Stimulated activated CD8-positive, alpha-beta memory T cell treated with anti-CD3 and anti-CD28 coated beads, Interleukin-7, amount 100 ng/mL, for 4 hours (primary cell): Measurements from ENCODE around the gene DGKB.

Source experiments
- DNase-seq, 2 donors: peaks; one replicate each; pipeline ENCODE4 v3.0.0-alpha.2; 2020; ENCODE audit warnings: low read depth in 2 of 2

DGKB gene

DNA sequence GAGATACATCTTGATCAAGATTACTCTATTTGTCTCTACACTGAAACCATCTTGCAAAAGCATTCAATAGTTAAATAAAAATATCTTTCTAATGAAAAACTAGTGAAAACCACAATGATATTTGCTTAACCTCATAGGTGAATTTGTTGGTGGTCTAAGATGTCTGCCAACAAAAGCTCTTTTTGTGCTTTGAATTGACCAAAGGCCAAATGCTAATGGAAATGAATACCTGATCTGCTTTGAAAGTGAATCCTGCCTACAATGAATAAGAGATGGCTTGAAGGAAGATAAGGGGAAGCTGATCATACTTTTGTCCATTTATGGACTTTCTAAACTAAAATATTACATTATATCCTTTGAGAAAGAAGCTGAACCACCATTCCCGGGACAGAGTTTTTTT, 684.2 kb downstream of the DGKB start:
- no peak for DNase-seq

DNA sequence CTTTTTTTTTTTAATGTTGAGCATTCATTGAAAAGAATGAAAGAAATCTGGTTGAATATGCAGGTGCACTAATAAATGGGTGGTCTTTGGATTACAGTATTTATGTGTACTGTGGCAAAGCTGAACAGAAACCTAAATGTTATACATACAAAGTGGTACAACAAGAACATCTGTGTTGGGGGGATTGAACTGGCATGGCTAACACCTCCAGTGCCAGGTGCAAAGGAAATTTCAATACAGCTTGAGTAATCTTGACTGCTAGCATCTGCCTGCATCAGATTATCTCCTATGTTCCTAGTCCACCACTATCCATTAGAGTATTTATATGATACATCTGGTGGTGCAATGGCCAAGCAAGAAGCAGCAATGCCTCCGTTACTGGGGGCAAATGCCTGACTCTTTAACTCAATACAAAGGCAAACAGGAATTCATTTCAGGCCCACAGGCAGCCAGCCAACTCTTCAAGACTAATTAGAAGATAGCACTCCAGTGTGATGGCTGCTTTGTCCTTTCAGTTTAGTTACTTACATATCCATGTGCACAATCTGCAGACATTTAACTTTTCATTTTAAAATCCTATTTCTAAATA, 692.6 kb downstream of the DGKB start:
- no peak for DNase-seq

DNA sequence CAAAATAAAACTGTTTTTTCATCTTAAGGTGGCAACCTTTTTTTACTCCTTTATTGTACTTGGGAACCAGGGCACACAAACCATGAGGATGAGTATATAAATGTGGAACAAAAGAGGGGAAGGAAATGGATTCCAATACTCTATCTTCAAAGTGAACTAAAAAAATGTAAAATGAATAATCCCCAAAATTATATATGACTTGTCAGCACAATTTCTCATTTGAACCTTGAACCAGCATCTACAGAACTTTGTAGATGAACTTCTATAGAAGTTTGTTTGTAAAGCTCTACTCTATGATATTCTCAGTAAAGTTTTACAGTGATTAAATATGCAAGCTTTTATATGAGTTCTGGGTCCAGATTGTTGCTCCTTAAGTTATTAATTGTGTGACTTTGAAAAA, 694.8 kb downstream of the DGKB start:
- no peak for DNase-seq

DNA sequence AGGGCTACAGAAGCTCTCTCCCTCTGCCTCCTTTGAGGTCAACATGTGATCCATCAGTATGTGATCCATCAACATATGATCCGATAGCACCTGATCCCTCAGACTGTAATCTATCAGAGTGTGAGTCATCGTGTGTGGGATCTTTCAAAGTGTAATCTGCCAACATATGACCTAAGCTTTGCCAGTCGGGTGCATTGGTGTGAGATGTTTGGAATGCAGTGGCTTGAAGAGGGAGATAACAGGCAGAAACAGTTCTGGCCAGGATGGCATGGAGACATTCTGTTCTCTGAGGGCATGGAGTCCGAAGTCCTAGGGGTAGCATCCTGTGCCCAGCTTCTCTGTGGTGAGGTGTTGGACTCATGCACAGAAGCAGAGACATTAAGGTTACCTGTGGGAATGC, 695.4 kb downstream of the DGKB start:
- no peak for DNase-seq

DNA sequence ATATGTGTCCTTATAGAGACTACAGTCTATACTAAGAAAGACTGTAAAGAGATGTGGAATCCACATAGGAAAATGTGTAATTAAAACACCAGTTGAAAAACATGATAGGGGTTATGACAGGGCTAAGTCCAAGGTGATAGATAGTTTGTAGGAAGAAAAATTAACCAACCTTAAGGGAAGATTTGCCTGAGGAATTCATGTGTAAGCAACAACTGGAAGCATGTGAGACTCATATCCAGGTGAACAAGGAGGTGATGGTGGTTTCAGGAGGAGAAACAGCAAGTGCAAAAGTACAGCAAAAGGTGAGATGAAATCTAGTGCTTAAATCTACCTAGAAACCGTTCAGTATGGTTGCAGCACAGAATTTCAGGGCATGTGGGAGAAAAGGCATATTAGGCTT, 696.4 kb downstream of the DGKB start:
- DNase-seq, result no peak

DNA sequence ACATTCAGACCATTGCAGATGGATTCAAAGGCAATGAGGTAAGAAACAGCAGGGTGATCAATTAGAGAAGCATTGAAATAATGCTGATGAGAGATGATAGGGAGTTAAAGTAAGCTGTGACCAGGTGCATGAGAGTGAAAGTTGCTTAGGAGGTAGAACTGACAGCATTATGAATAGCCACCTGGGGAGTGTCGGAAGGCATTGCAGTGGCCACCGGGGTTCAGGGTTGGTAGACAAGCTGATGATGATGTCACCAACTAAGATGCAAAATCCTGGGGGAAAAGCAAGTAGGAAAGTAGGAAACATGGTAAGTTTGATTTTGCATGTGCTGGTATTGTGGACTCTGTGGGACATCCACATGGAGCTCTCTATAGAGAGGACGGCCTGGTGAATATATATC, 701.2 kb downstream of the DGKB start:
- no peak for DNase-seq

DNA sequence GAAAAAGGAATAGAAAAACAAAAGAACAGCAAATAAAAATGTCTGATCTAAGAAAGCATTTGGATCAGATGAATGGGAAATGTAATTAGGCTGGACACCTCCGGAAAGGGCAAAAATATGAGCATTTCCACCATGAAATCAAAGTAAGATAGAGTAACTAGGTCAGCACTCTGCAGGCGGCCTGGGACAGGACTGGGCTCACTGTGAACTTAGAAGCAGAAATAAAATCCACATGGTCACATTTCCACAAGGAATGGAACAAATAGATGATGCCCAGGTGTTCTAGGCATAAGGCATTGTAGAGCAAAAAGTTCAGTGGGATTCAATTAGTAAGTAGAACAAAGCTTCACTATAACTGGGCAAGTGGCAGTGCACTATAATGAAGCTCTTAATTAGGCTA, 703.2 kb downstream of the DGKB start:
- no peak for DNase-seq

DNA sequence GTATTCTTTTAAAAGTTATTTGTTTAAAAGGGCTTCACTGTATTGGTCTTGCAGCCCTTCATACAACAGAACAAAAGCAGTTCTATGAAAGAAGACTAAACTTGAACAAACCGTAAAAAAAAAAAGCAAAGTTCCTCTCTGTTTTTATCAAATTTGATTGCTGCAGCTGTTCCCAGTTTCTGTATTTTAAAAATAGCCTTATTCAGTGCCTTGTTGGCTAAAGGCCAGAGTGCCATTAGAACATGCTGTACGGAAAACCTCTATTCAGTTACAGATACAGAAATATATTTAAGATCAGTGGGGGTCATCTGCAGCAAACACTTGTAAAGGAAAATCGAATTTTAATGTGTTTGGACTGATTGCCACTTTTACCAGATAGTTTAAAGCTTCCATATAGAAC, 705.3 kb downstream of the DGKB start:
- no peak for DNase-seq

DNA sequence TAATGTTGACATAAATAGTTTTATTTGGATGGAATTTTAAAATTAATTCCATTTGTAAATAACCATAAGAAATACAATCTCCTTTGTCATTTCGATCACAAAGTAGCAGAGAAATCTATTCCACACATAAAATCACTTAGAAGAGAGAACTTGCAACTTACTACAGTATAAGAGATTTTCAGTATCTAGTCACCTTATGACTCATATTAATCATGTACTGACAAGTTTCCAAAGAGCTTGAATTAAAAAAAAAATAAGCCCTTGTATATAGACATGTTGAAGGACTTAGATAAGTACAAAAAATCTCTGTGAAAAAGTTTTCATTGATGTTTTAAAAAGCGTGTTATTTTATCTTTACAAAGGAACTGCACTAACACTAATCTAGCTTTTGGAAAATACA, 706.0 kb downstream of the DGKB start:
- no peak for DNase-seq

DNA sequence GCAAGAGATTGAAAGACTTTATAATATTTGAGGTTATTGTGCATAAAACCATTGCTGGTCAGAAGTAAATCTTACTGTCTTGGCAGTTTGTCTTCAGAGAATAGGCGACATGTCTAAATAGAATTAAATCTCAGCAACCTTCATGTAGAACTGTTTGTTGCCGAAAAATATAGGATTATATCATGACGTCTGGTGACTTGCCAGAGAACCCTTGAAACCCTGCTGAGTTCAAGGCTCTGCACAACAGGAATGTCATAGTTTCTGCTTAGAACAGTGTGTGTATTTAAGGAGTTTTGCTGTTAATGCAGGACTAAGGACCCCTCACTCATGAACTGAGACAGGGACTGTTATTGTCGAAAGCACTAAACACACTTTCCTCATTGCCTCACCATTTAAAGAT, 706.7 kb downstream of the DGKB start:
- DNase-seq, result no peak

DNA sequence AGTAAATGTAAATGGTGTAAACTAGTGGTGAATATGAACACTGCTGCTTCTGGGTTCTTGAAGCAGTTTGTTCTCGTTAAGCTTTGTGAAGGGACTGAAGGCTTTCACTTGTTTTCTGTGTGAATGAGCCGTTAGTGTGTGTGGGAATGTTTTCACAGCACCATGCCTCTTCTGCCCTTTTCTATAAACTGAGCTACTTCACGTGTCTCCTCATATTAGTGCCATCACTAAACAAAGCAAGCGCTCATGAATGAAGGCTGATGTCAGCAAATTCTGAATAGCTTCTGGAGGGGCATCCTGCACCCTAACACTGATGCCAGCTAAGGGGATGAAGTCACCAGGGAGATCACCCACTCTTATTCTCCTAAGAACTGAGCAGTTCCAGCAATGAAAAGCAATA, 707.5 kb downstream of the DGKB start:
- DNase-seq, result no peak

DNA sequence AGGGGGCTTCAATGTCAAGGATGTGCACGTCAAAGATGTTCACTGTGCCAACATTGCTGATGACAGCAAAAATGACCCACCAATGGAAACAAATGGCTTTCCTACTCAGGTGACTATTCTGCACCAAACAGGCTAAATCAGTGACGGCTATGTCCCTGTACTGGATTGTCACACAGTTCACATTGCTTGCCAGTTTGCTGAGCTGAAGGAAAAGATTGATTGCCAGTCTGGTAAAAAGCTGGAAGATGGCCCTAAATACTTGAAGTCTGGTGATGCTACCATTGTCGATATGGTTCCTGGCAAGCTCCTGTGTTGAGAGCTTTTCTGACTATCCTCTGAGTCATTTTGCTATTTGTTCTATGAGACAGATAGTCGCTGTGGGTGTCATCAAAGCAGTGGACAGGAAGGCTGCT, 710.9 kb downstream of the DGKB start:
- DNase-seq, result no peak

DNA sequence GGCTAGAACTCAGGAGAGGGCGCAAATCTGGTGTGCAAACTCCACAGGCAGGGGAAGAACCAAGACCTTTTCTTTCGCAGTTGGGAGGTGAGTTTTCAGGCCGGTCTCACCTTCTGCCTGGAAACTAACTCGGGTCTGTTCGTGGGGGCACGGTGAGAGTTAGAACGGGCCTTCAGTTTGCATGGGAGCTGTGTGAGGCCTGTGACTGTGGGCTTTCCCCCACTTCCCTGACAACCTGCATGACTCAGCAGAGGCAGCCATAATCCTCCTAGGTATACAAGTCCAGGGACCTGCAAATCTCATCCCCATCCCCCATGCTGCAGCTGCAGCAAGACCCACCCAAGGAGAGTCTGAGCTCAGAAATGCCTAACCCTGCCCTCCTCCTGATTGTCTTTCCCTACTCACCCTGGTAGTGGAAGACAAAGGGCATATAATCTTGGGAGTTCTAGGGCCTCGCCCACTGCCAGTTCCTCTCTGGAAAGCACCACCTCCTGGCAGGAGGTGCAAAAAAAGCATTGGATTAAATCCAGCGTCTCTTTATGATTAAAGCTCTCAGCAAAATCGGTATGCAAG, 718.2 kb downstream of the DGKB start:
- no peak for DNase-seq

DNA sequence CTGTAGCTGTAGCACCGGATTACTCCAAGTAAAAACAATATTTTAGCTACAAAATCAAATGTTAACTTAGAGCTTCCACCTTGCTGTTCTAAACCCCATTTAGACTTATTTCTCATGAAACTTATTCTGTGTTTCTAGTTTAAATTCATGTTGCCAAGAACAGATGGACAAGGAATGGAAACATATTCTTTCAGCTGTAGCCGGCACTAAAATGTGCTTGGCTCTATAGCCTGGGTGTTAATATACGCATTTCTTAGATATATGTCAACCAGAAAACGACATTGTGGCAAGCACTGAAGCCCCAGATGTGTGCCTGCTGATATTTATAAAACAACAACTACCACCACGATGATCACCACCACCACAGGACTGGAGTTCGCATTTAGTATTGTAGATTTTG, 722.8 kb downstream of the DGKB start:
- no peak for DNase-seq

DNA sequence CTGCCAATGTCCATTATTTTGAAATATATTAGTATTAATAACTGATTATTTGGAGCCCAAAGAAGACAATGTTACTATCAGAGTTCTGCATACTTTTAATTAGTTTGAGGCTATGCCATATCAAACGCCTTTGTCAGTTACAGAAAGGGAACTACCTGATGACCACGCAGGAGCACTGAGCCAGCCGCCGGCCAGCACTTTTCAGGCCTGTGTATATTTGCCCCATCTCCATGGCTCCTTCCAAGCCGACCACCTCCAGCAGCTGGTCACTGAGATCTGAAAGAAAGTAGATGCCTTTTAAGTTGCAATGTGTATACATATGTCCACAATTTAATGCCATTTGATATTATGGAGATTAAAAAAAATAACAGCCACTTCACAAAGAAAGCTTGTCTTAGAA, 724.7 kb downstream of the DGKB start:
- no peak for DNase-seq

DNA sequence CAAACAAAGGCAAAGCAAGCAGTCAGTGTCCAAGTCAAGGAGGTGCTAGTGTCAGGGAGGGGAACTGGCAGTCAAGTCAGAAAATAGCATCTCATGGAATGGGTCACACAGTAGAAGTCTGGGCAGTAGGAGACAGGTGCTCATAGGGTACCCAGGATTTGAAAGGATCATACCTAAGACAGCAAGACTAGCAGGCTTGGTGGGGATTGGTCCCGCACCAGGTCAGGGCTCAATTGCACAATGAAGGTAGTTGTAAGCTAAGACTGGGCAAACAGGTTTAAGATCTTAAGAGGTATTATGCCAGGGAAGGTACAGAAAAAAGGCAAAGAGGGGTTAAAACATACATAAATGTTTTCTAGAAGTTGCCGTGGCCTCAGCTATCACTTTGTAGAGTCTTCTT, 731.7 kb downstream of the DGKB start:
- no peak for DNase-seq

DNA sequence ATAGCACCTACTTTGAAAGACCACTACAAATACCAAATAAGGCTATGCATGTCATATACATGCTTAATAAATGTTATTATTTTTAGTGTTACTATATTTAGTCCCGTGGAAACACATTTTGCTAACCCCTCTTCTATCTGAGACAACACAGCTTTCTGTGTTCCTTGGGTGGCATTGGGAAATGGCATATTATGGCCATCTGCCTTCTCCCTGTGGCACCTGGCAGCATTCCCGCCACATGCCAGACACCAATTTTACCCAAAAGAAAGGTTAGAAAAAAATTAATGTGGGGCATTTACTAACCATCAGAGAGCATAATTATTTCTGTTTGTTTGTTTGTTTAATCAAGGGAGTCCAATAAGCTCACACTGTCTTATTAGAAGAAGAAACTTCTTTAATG, 744.4 kb downstream of the DGKB start:
- DNase-seq, result no peak

DNA sequence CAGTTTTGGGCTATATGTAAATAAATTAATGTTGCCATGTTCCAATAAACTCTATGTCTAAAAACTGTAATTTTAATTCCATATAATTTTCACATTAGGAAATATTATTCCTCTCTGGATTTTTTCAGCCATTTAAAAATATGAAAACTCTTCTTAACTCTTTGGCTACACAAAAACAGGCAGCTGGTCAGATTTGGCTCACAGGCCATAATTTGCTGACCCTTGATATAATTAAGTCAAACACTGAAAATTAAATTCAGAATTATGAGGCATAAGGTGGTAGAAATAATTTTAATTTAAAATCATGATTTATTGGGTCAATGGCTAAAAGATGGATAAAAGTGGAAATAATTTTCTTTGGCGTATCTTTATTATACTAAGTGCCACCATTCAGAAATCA, 746.1 kb downstream of the DGKB start:
- DNase-seq, result no peak

DNA sequence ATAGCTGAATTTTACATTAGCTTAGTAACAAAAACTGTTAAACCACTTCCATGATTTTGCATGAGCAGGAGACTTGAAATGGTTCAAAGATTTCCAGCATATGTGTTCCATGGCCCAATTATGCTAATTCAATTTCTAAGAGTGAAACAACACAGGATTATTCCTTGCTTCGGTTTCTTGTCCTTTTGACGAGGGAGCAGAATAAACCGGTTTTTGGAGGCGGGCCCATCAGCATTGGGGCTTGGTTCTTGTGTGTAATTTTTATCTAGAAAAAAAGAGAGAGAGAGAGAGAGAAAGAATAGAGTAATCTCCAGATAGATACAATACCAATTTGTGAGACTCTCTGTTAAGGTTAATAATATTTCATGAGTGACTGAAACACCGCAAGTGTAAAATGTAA, 753.6 kb downstream of the DGKB start:
- no peak for DNase-seq

DNA sequence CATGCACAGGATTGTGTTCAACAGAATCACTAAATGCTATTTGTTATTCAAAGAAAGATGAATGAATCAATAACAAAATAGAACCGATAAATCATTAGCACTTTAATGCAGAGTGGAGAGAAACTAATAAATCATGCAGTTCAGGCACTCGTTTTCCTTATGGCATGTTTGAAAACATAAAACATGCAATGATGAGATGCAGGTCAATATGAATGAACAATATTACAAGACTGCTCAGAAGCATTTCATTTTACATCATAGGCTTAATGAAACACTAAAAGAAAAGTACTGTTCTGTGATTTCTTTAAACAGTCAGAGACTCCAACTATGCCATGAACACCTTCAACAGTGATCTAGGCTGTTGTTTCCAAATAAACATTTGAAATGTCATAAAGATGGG, 755.0 kb downstream of the DGKB start:
- no peak for DNase-seq

DNA sequence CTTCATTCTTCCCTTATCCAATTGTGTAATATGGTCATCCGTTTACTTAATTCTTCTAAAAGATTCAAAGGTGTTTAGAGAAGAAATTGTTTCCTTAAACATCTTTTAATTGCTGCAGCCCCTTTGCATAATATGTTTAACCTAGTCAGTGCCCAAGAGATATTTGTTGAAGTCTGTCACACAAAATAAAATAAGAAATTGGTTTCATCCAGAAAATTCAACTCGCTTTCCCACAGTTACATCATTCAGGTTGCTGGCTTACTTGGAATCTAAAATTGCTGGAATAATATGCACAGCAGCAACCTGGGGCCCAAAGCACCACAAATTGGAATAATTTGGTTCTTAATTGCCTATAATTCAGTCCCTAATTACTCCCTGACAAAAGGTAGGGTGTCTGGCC, 758.0 kb downstream of the DGKB start:
- no peak for DNase-seq

DNA sequence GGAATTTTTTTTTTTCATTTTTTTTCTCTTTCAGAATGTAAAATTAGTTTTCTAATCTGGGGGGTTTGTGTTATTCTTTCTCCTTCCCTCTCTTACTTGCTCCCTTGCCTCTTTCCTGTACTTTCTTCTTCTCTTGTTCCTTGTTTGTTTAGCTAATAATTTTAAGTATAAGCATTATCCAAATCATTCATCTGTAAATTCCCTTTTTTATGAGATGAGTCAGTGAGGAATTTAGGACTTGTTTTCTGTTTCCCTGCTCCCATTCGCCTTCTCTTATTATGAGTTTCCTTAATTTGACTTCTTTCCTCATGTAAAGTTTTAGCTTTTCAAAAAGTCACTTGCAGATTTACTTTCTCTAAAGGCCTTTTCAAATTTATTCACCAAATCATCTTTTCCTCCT, 758.4 kb downstream of the DGKB start:
- no peak for DNase-seq

DNA sequence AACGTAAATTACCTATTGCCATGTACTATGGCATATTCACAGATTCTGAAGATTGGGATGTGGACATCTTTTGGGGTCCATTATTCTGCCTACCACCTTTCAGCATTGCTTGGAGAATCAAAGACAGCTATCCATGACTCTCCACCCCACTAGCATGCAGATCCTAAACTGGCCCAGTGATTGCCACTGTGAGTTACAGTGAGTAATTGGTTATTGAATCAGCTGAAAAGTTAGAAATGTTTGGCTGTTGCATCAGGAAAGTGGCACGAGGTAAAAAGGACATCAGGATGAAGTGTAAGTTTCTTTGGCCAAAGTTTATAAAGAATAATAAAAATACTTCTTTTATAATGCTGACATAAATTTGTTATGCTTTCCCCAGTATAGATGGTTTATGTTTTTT, 764.9 kb downstream of the DGKB start:
- no peak for DNase-seq

DNA sequence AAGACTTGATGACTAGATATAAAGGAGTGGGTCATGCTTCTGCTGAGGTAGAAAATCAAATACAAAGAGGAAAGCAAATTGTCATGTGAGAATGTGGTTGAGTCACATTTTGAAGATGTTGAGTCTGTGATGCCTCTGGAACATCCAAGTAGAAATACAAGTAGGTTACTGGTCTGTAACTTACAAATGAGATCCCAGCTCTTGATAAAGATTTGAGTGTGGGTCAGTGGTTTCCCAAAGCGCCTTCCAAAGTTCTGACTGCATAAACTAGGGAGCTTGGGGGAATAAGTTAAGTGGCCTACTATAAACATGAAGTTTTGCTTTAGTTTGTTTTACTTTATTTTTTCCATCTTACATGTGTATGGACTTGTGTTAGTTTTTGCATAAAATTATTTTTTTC, 768.8 kb downstream of the DGKB start:
- DNase-seq, result no peak
